GM18909 (cell line): ENCODE measurements around the gene PIK3AP1.

Experiments used
- ATAC-seq: cut with Tn5 transposase; IDR thresholded peaks from one replicate; pipeline ENCODE4 v1.9.1; 2021; ENCODE audit warnings: mild to moderate bottlenecking; ENCODE audit not compliant: unreplicated experiment, poor library complexity

Gene PIK3AP1

DNA sequence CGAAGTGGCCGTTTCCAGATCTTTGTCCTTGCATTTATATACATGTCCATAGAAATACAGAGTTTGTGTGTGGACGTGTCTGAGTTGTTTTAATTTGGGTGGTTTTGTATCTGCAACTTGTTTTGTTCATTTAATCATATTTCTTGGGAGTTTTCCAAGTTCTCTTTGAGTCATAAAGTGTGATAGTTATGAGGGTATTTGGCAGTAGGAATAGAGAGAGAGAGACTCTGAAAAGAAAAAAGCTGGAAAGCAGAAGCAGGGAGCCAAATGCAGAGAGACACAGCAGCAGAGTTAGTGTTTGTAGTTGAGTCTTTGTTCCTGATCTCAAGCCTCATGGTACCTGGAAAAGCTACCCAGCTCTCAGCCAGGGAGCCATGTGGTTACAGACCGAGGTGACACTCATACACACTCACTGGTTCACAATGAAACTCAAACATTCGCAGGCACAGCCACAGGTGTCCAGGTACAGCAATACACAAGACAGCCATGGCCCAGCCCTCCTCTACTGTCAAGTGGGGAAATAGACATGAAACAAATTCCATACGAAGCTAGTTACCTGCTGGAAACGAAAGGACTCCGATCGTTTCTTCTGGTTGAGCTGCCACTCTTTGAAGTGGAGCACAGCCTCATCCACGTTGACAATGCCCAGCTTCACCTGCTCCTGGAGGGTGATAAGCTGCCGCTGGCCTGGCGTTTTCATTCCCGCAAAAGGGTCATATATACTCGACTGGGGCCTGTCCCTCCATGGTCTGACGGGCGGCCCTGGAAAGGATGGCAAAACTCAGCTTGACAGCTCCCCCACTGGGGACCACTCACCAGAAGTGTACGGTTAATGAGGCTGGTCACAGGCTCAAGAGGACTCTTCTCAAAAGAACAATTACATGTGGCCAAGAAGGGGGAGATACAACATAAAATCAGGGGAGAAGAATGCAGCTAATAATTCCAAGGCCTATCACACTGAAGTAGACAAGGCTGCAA lies 100.2 kb downstream of the PIK3AP1 start:
- ATAC-seq: no peak

DNA sequence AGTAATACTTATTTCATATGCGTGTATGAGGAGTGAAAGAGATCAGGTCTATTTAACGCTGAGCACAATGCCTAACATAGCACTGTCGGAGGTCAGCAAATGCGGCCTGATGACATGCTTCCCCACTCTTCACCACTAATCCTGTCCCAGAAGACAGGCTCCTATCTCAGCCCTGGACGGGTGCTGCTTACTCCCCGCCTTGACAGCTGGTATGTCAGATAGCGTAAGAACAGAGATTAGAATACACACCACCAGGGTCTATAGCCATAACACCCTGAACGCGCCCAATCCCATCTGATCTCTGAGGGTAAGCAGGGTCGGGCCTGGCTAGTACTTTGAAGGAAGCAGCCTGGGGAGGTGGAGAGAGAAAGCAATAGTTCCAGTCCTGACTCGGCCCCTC lies 101.2 kb downstream of the PIK3AP1 start:
- no peak for ATAC-seq

DNA sequence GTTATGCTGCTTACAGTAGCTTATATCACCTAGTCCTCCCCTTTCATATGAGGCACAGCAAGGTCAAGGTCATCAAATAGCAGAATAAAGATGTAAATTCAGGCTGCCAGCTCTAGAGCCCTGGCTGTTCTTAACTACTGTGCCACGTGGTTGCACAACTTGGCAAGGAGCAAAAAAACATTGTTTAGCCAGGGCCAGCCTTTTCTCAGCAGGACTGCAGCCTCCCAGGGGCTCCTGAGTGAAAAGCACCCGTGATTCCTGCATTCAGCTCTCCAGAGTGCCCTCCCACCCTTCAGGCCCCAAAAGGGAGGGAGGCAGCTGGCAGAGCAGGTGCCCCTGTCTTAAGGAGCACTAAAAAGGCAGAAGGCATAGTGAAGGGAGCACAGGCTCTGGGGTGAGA lies 101.7 kb downstream of the PIK3AP1 start:
- ATAC-seq: no peak

DNA sequence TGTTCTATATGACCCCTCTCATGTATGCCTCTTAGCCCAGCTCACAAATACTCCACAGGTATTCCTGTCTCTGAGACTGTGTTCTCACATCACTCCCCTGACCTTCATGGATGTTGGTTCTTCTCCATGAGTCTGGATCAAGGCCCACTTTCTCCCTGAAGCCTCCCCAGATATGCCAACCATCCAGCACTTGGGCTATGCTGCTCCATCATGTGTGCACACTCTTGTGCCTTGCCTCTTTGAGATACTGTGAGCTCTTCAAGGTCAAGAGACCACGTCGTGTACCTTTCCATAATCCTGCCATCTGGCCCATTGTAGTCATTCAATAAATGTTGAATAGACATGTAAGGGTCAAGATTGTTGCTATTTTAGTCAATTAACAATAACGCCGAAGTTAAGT lies 103.4 kb downstream of the PIK3AP1 start:
- ATAC-seq: no peak

DNA sequence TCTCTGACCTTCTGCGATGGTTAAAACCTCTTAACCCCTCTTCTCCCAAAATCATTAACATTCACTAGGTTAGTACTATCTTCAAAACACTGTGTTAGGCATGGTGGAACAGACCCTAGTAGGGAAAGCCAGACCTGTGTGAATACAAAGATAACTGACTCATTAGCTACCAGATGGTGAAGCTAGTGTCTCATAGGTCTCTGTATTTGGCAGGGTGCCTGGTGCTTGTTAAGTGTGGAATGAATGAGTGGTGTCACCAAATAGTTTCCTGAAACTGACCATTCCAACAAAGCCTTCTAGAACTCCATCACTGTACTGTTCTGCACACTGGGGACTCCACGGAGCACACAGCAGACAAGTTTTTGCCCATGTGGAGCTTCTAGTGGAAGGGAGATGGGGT lies 105.8 kb downstream of the PIK3AP1 start:
- no peak for ATAC-seq

DNA sequence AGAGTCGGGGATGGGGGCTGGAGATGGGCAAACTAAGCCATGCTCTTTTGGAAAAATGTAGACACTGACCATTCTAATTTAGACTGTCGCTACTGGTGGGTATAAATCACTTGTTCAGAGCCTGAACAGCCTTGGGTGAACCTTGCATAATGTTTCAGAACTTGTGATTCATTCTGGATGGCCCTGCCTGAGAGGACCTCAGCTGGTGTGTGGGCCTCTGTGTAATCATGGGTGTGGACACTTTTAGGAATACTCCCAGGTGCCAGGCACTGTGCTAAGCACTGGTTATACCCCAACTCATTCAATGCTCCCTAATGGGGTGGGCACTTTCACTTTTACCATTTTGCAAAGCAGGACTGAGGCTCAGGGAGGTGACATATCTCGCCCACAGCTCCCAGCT lies 106.7 kb downstream of the PIK3AP1 start:
- ATAC-seq: no peak

DNA sequence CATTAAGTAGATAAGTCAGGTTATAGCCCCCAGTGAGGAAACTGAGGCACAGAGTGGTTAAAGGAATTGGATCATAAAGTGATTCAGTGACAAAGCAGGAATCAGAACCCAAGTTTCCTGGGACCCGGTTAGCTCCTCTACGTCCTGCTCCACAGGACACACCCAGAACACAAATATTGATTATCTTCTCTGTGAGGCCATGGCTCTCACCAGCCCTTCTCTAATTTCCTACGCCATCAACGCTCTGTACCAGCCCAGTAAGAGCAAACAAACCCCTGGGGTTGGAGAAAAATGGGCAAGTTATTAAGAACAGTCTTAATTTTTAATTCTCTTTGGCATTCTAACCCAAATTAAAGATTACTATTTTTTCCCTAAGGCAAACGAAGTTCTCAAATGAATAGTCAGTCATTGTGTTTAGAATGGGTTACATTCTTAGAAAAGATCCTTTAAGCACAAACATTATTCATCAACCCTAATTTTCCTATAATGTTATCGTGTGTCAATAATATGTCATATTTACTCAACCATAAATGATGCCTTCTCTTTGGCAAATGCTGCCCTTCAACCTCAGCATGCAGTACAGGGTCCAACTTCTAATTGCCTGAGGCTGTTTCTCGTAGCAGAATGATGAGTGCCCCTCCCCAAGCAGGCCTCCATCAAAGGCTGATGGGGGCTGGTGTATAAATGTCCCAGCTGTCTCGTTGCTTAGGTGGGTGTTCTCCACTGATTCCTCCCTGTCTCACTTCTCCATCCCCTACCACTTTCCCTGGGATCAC lies 108.1 kb downstream of the PIK3AP1 start:
- ATAC-seq: no peak

DNA sequence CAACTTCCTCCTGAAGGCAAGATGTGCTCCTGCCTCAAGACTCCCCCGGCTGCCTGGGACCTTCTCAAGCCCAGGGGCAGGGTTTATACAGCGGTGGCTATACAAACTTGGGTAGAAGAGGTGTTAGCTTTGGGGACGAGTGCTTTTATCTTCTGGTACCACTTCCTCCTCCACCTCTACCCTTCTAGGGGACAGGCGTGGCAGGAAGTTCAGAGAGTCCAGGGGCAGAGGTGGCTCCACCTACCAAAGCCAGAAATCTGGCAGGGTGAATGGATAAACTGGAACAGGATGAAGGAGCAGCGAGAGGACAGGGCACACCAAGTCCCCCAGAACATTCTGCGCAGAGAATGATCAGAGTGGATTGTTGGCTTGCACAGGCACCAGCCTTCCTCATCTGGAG lies 109.5 kb downstream of the PIK3AP1 start:
- ATAC-seq: no peak

DNA sequence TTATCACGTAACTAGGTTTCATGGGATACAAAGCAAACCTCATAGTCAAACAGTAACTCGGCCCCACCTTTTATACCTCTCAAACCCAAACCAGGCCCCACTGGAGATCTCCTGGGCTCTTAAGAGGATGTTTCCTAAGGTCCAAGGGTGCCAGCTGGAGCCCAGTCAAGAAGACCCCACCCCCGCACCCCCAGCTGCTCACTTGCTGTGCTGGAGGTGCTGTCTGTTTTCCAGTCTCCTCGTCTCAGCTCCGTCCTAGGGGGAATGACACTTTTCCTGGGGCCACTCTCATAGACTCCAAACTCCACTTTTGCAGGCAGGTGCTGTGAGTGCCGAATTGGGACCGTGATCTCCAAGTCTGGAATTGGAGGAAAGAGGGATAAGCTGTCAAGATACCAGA lies 110.8 kb downstream of the PIK3AP1 start:
- no peak for ATAC-seq

DNA sequence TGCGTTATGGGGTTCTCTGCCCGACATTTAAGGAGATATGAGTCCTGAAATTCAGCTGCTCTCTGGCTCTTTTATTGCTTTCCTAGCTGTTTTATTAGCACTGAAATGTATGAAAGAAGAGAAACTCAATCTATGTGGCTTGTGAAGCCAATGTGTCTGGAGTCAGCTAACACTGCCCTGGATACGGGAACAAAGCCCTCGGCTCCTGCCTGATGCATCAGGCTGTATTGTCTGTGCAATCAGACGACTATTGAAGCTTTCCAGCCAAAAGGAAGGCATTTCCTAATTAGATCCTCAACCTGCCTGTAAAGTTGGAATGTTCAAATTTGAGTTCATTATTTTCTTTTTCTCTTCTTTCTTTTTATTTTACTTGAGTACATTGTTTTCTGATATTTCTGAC lies 111.5 kb downstream of the PIK3AP1 start:
- ATAC-seq: no peak

DNA sequence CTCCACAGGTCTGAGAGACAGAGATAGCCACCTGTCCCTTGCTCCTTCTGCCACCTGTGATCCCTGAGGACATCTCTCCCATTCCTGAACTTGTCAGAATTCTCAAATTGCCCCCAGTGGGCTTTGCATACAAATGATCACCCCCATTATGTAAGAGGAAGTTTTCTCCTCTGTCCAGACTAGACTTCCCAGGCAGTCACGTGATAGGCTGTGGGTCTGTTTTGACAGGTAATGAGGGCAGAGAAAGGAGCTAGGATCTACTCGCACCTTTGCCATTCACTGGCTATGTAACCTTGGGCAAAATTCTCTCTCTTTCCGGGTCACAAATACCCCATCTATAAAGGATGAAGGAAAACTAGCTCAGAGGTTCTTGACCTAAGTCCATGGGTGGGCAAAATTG lies 112.1 kb downstream of the PIK3AP1 start:
- no peak for ATAC-seq

DNA sequence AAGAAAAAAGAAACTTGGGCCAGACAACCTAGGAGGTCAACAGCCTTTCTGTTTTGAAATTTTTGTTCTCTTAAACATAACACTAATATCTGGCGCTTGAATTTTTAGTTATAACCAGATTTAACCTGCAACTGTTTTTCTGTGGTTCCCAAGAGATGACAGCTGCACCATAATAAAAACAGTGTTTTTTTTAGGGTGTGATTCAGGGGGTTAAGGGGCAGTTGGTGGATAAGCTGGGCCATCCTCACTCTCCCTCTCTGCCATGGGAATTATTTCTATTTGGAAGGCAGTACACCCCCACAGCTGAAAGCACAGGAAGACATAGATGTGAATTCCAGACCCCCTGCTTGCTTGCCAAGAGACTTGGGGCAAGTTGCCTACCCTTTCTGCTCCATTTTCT lies 113.4 kb downstream of the PIK3AP1 start:
- no peak for ATAC-seq

DNA sequence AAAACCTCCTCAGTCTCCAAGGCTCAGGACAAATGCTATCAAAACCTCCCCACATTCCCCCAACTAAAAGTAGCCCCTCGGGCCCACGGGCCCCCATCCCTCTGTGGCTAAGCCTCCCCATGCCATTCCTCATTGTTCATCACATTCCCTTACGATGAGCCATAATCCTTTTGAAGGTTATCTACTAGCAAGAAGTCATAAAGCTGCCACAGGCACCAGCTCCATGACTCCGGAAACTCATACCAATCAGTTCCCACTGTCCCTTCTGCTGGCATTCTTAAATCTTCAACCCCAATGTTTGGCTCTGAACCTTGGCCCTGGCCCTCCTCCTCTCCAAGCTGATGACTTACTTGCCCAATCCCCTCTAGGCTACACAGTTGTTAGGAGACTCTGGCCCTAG lies 114.1 kb downstream of the PIK3AP1 start:
- no peak for ATAC-seq

DNA sequence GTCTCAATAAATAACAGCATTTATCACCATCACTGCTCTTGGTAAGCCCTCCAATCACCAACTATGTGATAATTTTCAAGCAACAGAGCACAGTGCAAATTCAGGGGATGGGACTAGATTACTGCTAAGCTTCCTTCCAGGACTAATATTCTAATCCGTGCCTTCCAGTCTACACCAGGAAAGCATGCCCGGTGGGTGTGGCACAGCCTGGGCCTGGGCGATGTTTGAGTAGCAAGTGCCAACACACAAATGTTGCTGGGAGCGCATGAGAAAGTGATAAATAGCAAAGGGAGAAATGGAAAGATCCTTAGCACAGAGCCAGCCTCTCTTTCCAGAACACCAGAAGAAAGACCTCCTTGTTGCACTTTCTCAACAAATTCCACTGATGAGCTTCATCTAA lies 120.0 kb downstream of the PIK3AP1 start:
- no peak for ATAC-seq

DNA sequence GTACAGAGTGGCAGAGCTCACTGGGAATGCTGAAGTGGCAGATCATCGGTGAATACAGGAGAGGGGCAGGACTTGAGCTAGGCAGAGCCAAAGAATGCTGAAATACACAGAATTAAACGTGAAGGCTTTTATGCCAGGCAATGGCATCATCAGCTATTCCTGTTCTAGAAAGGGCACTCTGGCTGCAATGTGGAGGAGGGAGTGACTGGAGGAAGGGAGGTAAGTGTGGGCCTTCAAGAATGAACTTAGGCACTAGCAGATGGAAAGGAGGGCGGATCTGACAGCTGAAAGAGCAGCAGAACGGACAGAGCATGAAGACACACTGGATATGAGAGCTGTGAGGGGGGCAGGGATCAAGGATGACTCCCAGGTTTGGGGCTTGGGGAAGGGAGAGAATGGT lies 121.5 kb downstream of the PIK3AP1 start:
- no peak for ATAC-seq

DNA sequence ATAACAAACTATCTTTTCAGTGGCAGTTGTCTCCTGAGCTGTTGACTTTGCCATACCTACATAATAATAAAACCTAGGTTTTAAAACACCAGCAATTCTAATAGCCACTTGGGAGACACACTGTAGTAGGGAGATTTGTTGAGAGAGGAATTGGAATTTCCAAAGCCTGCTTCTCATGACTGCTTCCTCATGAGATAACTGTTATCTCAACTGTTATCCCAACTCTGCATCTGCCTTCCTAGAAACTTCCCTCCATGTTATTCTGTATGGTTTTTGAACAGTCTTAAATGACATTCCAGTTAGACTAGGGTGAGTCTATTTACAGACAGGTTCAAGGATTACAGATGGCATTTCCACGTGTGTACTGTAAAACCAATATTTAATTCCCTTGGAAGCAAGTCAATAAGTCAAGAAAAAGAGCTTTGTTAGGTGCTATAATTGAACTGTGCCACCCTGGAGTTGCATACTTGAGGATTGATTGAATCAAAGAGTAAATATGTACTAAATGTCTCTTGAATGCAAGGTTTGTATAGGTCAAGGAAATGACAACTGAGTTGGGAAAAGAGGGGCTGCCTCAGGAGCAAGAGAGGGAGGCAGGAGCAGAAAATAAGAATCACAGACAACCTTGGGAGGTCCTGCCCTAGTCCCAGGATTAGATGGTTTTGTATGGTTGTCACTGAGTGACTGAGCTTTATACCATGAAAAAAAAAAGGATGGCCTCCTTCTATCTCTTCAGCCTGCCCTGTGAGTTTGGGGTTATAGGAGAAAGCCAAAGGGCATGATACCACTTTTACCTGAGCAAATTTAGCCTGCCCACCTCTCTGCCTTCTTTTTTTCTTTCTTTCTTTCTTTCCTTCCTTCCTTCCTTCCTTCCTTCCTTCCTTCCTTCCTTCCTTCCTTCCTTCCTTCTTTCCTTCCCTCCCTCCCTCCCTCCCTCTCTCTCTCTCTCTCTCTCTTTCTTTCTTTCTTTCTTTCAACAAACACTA lies 123.6 kb downstream of the PIK3AP1 start:
- no peak for ATAC-seq

DNA sequence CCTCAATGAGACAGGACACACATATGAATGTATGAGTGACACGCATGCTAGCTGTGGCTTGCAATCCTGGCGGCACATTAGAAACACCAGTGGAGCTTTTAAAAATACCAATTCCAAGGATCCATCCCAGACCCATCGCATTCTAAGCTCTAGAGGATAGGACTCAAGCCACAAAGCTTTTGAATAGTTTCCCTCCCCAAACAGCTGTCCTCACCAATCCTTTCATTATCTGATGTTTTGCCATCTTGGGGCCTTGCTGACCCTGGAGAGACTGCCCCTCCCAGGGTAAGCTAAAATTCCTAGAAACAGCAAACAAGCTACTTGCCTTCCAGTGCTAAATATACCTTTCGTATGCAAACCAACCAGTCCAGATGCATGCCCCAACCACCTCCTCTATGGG lies 124.6 kb downstream of the PIK3AP1 start:
- ATAC-seq: no peak

DNA sequence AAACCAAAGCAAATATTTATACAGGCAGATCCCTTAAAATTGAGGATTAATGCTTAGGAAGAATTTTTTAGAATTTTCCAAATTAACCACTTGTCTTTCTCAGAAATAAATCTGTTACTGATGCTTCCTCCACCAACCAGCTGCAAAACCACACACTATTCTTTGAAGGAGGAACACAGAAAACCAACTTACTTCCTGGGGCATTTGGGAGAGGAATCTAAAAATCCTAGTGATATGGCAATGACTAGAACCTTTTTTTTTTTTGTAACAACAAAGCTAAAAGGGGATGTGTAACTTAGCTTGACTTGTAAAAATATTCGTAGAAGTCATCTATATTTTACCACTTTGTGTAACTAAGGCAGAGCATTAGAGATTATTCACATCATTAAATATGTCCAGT lies 128.4 kb downstream of the PIK3AP1 start:
- no peak for ATAC-seq

DNA sequence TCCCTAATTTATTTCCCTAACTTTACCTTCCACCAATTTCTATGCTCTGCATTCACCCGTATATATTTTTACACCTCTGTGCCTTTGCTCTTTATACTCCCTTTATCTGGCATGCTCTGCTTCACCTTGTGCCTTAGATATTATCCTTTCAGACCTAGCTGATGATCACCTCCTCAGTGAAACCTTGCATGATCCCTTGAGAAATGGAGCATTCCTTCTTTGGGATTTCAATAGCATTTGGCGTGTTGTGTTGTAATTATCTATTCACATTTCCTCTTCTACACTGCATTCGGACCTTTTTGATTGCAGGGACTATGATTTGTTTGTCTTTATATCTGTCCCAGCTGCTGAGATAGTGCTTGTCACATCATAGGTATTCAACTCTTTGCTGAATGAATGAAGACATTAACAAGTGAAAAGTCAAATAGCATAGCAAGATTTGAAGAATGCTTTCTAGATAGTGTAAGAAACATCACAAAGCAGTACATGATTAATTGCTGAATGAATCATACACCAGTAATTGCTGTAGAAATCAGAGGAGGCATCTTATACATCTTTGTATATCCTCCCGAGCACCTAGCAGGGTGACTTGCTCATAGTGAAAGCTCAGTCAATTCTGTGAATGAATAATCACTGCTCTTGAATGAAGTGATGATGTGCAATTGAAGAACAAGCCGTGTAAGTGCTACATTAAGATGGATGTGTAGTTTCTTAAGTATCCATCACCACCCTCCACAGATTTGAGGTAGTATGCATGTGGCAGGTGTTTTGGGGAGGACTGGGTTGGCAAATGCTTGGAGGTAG lies 131.5 kb downstream of the PIK3AP1 start:
- peak; percentile 46 for ATAC-seq
